WTC11 (cell line): Measurements from ENCODE around the gene CIT.

Source experiments
- CTCF ChIP-seq: fragments of 200-600 bp; IDR thresholded peaks from 2 replicates; pipeline ENCODE4 v1.8.0; 2022; ENCODE audit warnings: antibody characterized with exemption
- JAZF1 ChIP-seq: fragments of 250-450 bp; sonication (Bioruptor Pico); IDR thresholded peaks from 2 replicates; pipeline ENCODE4 v1.9.0; 2021; ENCODE audit warnings: moderate library complexity, mild to moderate bottlenecking, inconsistent platforms
- SOX15 ChIP-seq: fragments of 250-450 bp; sonication (Bioruptor Pico); IDR thresholded peaks from 2 replicates; pipeline ENCODE4 v1.9.0; 2021; ENCODE audit warnings: mild to moderate bottlenecking

GRCh38 chr12:119687406-119687805 is 189.7 kb downstream of the CIT start:
- TF ChIP-seq CTCF (no peak), JAZF1 (no peak), SOX15 (CRISPR knock-in tag) (no peak)
